Body of pancreas (tissue), 4 donors: ENCODE measurements around the gene SLC6A7.

Source experiments
- POLR2A ChIP-seq, 3 donors: fragments of 450-650 bp; IDR thresholded peaks; one replicate each; pipeline ENCODE4 v1.6.1; 2016; ENCODE audit warnings: antibody characterized with exemption in 3 of 3, mild to moderate bottlenecking in 2 of 3
- TF ChIP-seq, protein P1 (sequence below), 7 experiments: fragments of 450-650 bp in 4 of 7; fragments of 200-600 bp in 3 of 7; sonication (generic) in 3 of 7; IDR thresholded peaks; one replicate each; pipeline ENCODE4 v1.5.1; 2016 to 2019; ENCODE audit warnings: antibody characterized with exemption in 7 of 7

DNA sequence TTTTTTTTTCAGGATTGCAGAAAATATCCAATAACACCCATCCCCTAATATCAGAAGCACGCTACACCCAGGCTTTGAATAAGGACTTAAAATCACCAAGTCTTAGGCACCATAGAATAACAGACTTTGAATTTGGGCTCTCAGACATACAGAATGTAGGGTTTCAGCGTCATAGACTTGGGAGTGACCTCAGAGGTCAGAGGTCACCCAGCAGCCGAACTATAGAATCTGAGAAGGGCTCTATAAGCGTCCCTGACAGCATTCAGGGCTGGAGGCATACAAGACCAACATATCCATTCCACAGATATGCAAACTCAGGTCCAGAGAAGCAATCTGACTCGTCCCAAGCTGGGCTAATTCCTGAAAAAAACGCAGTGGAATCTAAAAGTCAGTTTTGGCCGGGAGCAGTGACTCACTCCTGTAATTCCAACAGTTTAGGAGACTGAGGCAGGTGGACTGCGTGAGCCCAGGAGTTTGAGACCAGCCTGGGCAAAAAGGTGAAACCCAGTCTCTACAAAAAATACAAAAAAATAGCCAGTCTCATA is 34.7 kb downstream of the SLC6A7 start:
- TF ChIP-seq, protein P1, sequence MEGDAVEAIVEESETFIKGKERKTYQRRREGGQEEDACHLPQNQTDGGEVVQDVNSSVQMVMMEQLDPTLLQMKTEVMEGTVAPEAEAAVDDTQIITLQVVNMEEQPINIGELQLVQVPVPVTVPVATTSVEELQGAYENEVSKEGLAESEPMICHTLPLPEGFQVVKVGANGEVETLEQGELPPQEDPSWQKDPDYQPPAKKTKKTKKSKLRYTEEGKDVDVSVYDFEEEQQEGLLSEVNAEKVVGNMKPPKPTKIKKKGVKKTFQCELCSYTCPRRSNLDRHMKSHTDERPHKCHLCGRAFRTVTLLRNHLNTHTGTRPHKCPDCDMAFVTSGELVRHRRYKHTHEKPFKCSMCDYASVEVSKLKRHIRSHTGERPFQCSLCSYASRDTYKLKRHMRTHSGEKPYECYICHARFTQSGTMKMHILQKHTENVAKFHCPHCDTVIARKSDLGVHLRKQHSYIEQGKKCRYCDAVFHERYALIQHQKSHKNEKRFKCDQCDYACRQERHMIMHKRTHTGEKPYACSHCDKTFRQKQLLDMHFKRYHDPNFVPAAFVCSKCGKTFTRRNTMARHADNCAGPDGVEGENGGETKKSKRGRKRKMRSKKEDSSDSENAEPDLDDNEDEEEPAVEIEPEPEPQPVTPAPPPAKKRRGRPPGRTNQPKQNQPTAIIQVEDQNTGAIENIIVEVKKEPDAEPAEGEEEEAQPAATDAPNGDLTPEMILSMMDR (IDR thresholded peaks at IDR 0.05) = no peak
- TF ChIP-seq POLR2A (IDR thresholded peaks at IDR 0.05) = no peak
